NCI-H524 treated with DMSO at 0.1 percent for 48 hours (cell line): ENCODE measurements around the gene TSHZ2.

ENCODE experiments used
- DNase-seq: peaks from one replicate; lab custom pipeline; 2025; lab: John Stamatoyannopoulos, UW

The TSHZ2 gene

DNA sequence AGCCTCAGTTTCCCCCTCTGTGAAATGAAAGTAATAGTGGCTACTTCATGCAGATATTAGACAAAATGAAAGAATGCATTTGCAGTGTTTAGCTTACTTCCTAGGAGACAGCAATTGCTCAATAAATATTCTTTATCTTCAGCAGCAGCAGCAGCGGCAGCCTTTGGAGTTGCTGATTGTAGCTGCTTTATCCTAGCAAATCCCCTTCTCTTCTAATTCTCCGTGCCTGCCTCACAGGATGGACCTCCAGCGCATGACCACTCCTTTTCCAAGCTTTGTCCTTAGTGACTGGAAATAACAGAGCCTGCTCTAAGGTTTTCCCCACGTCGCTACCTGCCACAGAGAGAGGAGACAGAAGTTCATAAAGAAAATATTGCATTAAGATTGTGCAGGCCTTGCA, 279.8 kb downstream of the TSHZ2 start:
- no peak for DNase-seq

DNA sequence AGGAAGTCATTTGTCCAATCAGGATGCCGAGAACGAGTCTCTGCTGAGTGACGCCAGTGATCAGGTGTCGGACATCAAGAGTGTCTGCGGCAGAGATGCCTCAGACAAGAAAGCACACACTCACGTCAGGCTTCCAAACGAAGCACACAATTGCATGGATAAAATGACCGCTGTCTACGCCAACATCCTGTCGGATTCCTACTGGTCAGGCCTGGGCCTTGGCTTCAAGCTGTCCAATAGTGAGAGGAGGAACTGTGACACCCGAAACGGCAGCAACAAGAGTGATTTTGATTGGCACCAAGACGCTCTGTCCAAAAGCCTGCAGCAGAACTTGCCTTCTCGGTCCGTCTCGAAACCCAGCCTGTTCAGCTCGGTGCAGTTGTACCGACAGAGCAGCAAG, 281.5 kb downstream of the TSHZ2 start:
- DNase-seq = no peak

DNA sequence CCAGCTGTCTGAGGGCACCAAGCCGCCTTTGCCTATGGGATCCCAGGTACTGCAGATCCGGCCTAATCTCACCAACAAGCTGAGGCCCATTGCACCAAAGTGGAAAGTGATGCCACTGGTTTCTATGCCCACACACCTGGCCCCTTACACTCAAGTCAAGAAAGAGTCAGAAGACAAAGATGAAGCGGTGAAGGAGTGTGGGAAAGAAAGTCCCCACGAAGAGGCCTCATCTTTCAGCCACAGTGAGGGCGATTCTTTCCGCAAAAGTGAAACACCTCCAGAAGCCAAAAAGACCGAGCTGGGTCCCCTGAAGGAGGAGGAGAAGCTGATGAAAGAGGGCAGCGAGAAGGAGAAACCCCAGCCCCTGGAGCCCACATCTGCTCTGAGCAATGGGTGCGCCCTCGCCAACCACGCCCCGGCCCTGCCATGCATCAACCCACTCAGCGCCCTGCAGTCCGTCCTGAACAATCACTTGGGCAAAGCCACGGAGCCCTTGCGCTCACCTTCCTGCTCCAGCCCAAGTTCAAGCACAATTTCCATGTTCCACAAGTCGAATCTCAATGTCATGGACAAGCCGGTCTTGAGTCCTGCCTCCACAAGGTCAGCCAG, 283.0 kb downstream of the TSHZ2 start:
- no peak for DNase-seq

DNA sequence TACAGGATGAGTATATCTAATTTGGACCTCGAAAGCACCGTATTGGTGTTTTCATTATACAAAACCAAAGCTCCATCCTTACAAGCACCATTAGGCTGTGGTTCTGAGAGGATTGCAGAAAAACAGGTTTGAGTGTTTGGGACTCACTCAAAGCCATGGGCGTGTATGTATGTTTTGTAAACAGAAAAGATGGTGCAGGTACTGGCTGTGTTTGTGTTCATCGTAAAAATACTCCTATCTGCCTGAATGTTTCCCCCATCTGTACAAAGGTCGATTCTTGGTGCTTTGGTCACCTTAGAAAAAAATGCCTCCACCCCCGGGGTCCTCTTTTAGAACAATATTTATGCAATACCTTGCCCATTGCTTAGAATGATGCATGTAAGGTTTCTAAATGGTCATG, 286.6 kb downstream of the TSHZ2 start:
- DNase-seq = no peak

DNA sequence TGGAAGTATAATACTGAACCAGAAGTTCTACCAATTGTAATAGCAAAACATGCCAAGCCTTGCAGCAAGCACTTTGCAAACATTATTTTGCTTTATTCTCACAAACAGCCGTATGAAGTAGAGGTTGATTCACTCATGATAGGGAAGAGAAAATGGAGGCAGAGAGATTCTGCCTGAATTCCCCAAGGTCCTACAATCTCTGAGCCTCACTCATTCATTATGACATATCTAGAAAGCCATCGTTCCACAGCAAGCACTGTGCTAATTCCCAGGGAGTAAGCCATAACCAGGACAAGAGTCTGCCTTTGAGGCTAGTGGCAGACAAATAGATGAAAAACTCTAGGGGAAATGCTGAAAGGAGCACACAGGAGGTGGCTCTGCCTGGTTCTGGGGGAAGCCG, 288.0 kb downstream of the TSHZ2 start:
- no peak for DNase-seq

DNA sequence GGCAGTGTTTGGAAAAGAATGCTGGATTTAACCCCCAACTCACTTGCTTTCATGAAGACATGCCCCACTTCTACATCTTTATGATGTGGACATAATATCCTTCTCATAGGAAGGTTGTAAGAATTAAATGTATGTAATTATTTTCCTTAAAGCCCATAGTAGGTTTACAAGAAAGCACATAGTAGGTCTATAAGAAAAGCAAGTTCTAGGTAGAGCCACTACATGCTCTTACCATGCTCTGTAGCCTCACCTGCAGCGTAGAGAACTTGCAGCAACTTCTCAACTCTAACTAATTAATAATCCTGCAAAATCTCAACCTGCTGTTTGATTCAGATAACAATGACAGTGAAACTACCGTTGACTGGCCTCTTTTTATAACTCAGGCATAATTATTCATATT, 288.4 kb downstream of the TSHZ2 start:
- DNase-seq = no peak

DNA sequence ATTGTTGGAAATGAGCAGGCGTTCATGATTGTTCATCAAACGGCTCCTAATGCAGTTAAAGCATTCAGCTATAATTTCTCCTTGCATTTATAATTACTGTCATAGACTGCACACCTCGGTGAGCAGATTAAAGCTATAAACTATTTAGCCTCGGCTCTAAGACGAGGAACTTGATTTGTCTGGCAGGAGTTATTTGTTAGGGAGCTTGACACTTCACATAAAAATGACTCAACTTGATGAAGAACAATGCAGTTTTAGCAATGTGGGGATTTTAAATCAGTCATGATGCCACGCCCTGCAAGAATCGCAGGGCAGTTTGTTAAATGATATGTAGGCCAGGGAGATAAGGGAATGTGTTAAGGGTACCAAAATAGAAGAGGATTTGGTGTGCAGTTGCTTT, 290.2 kb downstream of the TSHZ2 start:
- DNase-seq = no peak

DNA sequence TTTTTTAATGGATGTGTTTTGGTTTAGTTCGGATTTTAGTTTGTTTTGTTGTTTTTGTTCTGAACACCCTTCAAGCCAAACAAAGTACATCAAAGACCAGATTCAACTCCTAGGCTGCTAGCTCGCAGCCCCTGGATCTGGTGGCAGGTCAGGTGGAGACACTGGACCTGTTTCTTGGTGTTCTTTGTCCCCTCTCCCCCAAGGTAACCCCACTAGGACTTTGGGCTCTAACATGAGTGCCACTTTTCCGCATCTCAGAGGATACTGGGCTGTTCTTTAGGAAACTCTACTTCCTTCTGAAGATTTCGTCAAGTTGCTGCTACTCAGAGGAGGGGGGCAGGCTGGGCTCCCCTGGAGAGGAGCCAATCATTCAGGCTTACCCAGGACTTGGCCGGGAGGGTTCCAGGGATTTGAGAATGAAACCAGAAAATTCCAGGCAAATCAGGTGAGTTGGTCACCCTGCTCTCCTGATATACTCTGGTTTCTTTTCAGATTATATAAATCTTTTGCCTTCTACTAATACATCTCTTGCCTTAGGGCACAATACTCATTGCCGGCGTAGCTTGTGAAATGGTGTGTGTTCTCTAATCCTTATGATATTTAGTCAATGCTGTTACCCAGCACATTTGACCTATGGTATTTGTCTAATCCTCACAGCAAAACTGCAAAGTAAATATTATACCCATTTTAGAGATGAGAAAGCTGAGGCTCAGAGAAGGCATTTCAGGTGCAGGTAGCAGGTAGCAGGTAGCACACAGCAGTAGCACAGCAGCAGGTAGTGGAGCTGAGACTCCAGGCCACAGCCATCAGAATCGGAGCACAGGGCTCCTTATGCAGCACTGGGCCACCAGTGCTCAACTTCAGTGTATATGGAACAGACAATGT, 291.6 kb downstream of the TSHZ2 start:
- no peak for DNase-seq

DNA sequence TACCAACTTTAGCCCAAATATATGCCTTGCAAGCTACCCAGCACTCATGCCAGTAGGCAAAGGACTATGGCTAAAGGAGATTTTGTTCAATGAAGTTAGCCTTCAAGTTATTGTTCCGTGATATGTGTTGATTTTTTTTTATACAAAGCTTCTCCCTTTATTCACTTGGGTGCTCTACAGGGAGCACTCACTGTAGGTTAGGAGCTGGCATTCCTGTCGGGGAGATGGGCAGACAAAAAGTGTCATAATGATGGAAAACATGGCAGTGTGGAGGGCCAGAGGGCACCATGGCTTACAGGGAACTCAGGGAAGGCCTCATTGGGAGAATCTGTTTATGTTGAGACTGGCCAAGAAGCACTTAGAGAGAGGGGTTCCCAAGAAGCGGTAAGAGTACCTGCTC, 292.4 kb downstream of the TSHZ2 start:
- DNase-seq = no peak

DNA sequence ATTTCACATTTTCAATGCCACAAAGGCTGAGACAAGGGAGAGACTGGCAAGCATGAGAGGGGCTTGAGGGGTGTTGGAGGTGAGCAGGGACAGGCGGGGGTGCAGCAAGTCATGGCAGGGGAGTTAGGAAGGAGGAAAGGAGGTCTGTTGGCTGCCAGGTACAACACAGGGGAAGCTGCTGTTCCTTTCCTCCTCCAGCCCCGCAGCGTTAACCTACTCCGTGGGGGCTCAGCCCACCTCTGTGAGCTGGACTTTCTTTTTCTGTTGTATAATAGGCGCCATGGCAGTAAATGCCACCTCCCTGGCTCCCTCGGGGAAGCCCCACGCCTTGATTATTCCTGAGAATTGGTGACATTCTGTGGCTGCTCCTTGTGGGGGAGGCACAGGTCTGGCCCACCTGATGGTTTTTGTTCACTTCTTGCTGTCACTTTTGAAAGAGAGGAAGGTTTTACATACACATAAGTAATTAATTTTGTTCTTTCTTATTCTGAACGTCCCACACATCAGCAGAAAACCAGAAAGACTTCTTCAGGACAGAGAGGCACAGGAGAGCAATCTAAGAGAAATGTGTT, 293.2 kb downstream of the TSHZ2 start:
- DNase-seq = no peak

DNA sequence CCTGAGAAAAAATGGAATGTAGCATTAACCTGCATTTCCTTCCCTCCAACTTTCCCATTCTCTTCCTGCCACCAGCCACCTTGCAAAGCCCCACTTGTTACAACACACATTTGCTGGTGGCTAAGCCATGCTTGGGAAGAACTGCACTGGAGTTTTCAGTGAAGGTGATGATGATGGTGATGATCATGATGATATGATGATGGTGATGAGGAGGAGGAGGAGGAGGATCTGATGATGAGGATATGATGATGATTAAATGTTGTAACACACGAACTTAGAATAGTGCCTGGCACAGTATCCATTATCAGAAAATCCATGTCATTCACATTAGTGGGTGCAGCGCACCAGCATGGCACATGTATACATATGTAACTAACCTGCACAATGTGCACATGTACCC, 297.2 kb downstream of the TSHZ2 start:
- DNase-seq = no peak

DNA sequence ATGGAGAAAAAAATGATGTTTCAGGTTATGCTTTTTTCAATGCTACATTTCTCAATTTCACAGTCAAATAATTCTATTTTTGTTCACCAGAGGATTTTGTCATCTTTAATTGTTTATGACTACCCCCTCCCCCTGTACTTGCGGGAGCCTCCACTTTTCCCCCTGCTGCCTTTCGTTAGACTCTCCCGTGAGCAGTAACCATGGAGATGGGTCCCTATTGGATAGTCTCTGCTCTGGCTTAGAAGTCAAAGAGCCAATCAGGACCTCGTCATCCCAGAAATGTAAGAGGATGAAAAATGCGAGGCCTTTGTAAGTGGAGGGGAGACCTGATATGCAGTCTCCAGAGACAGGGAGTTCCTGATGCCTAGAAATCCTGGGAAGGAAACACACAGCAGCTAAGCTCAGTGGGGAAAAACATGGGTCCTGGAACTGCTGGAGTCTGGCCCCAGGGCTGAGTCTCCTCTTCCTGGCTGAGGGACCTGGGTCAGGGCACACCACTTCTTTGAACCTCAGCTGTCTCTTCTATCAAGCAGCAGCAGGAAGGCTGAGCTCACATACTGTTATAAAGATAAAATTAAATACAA, 298.7 kb downstream of the TSHZ2 start:
- no peak for DNase-seq

DNA sequence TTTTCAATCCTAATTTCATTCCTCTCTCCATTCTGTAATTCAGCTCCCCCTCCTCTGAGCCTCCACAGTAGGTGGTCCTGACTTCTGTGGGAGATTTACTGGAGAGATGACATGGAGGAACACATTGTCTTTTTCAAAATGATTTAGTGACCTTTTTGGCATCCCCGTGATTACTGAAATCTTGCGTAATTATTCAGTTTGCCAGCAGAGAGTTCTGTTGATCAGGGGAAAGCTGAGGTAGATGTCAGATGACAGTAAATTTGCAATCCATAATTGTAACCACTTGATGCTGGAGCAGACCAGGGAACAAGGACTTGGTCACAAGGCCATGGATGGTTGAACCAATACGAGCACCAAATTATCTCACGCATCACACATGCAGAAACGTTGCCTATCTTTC, 302.2 kb downstream of the TSHZ2 start:
- no peak for DNase-seq

DNA sequence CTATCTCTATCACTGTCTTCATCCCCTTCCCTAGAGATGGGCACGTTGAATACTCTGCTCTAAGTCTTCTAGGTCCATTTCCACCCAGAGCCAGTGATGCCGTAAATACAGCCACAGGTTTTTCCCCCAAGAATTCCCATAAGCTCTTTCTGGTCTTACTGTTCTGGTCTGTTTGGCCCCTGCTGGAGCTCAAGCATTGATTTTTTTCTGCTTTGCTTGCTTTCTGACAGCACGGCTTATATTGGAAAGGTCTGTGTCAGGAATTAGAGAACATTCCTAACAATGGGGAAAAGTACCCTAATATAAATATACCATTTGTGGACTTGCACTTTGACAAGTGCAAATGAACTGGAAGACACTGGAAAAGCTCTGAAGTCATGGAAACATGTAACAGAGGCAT, 302.6 kb downstream of the TSHZ2 start:
- DNase-seq = no peak

DNA sequence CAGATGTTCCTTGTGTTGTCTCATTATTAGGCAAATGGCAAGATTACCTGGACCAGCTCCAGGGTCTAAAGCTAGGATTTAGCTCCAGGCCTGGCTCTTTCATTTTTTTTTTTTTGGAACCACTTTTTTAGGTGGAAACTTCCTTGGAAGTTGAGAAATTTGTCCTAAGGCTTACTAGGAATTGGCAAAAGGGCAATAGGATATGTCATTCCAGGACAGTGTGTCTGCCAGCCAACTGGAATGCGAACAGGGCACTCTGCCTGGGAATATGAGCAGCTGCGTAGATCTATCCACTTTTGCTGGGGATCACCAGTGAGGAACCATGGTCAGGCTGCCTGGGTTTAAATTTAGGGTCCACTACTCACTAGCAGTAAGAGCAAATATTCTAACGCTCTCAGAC, 304.0 kb downstream of the TSHZ2 start:
- DNase-seq = no peak

DNA sequence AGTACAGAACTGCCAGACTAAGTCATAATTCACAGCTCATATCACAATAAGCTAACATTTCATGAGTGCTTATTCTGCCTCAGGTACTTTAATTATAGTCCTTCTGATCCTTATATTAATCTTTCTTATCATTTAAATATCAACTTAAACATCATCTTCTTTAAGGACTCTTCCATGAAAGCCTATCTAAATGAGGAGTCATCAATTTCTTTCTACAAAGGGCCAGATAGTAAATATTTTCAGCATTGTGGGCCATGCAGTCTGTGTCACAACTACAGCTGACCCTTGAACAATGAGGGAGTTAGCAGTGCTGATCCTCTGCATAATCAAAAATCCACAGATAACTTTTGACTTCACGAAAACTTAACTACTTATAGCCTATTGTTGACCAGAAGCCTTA, 306.4 kb downstream of the TSHZ2 start:
- DNase-seq = no peak

DNA sequence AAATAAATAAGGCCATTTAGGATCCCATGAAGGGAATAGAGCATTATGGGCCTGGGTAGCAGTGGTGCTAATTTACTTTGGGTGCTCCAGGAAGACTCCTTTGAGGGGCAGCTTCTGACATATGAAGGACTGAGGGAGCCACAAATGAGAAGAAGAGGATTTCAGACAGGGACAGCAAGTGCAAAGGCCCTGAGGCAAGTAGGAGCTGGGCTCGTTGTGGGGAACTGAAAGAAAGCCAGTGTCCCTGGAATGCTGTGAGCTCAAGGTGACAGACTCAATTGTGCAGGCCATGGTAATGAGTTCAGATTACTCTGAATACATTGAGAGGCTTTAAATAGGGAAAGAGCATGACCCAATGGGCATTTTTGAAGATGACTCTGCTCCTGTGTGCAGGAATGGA, 307.6 kb downstream of the TSHZ2 start:
- DNase-seq = no peak

DNA sequence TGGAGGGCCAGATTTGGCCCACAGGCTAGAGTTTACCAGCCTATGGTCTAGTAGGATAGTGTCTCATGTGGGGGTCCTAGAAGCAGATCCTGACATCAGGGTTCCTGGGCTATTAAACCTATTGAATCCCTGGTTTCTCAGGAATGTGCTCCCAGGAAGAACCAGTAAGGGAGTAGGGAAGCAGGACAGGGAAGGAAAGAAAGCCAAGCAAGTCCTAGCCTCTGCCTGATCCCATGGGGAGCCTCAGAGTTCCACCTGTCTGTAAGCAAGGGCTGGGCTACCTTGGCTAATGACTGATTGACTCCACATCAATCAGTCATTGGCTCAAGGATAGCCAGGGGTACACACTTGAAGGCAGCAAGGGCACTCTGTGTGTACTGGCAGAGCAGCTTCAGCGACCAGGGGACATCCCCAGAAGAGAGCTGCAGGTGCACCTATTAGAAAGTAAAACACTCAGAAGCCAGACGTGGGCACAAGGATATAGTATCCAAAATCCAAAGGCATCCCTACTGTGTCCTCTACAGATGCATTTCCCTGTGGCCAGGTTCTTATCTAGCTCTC, 309.5 kb downstream of the TSHZ2 start:
- no peak for DNase-seq

DNA sequence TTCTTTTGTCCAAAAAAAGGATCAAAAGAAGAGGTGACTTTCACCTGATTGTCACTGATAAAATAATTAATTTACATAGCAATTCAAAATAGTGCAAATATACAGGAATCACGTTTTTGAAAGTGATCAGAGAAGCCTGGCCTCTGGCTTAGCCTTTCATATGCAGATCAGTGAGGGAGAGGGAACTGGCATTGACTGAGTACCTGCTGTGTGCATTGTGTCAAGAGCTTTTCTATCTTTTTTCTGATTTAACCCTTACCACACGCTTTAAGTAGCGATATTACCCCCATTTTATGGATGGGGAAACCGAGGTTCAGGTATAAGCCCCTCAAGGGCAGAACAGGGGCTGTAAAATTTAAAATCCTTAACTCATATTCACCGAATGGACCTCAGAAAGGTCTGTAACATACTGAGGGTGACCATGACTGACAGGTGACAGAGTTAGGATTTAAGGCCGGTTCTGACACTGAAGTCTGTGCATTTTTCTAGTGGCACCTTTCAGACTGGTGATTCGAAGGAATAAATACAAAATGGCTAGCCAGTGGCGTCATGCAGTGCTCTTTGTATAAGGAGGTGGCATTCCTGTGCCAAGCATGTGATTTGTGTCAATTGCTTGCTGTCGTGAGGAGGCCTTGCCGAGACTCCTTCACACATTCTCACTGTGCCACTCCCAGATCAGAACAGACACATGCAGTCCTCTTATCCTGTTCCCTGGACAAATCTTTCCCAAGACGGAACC, 310.2 kb downstream of the TSHZ2 start:
- DNase-seq = no peak

DNA sequence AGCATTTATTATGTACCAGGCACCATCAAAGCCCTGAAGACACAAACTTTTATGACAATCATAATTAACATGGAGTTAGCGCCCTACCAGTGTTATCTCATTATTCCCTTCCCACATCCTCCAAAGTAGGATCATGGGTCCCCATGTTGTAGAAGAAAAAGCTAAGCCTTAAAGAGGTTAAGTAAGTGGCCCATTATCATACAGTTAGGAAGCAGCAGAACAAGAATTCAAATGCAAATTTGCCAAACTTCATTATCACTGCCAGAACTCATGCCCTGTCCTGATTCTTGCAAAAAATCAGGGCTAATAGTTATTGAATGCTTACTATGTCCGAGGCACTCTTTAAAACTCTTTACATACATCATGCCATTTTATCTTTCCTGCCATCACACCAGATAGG, 310.9 kb downstream of the TSHZ2 start:
- DNase-seq = no peak

DNA sequence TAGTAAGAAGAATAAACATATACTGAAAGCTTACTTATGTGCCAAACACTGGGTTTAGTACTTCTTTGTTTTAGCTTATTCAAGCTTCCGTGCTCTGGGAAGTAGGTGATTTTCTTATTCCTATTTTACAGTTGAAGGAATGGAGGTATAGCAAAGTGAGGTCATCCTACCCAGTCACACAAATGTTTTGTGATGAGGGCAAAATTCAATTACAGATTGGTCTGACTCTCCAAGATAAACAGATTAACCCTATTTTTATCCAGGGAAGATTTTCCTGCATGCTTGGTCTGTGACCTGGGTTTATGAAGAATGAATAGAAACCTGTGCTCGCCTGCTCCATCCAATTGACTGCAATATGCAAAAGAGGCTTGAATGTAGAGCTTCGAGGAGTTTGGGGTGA, 311.4 kb downstream of the TSHZ2 start:
- DNase-seq = no peak

DNA sequence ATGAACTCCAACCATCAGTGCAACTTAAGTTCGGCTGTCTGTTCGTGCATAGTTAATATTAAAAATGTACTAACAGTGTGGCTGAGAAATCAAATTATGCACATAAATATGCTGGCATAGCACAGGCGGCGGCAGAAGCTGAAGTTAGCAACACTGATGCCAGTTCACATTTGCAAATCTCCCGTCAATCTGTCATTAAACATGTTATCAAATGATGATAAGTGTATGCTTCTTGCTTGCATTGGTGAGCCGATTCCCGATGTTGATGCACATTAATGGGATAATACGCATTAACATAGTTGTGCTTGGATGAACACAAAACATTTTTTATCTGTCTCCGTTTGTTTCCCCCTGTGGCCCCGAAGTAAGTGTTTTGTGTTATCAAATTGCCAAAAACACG, 312.1 kb downstream of the TSHZ2 start:
- DNase-seq = no peak
